Left lung (tissue), 10 donors: ENCODE measurements around the gene ARHGAP15. TPM values are rescaled to one million over a fixed set of nuclear protein-coding genes. Genes with fewer than 3 reads are reported as not detected.

ENCODE experiments used
- ATAC-seq: fragments of 200-7000 bp; cut with Tn5 transposase; one replicate; pipeline ENCODE4 v1.9.1; 2020; ENCODE audit warnings: moderate library complexity
- DNase-seq, 4 donors: peaks; one replicate each; pipeline ENCODE4 v3.0.0-alpha.2; 2013 to 2020
- H3K27ac ChIP-seq, 2 donors: fragments of 200-600 bp; sonication (generic) in 1 of 2; one replicate each; pipeline versions ENCODE4 v1.5.0 to v1.8.0; 2020 to 2021
- H3K27me3 ChIP-seq, 2 donors: fragments of 200-600 bp; sonication (generic) in 1 of 2; one replicate each; pipeline versions ENCODE4 v1.5.0 to v1.8.0; 2020 to 2021
- H3K36me3 ChIP-seq, 2 donors: fragments of 200-600 bp; sonication (generic) in 1 of 2; one replicate each; pipeline versions ENCODE4 v1.5.0 to v1.8.0; 2020 to 2021
- H3K4me1 ChIP-seq, 2 donors: fragments of 200-600 bp; one replicate each; pipeline ENCODE4 v1.8.0; 2021
- H3K4me3 ChIP-seq, 2 donors: fragments of 200-600 bp; sonication (generic) in 1 of 2; one replicate each; pipeline versions ENCODE4 v1.5.0 to v1.8.0; 2020 to 2021; ENCODE audit warnings: mild to moderate bottlenecking in 1 of 2
- H3K9me3 ChIP-seq, 2 donors: fragments of 200-600 bp; sonication (generic) in 1 of 2; one replicate each; pipeline versions ENCODE4 v1.5.0 to v1.8.0; 2020 to 2021
- intact Hi-C, 2 donors: fragments of 100-400 bp; cut with DNase I; formaldehyde crosslinking; loops; one replicate each; pipeline versions ENCODE4 v1.11.2 to v1.14.2; 2022
- polyA plus RNA-seq, 6 donors: library from polyadenylated mRNA; unstranded; fragments of 120-200 nt; gene quantifications; one replicate each; pipeline ENCODE4 v1.2.1, GENCODE V29; 2013; ENCODE audit not compliant: insufficient read length in 6 of 6
- total RNA-seq, 2 donors: library from RNA; stranded (reverse); fragmentation: NEBNext Ultra II Directional; extraction: Animal tissue kit (Norgen Biotek cat#: 25700); gene quantifications; one replicate each; pipeline ENCODE4 v1.2.1, GENCODE V29; 2021
- TF ChIP-seq, protein P1 (sequence below), 2 donors: fragments of 200-600 bp; sonication (generic) in 1 of 2; IDR thresholded peaks; one replicate each; pipeline versions ENCODE4 v1.5.0 to v1.8.0; 2021; ENCODE audit warnings: antibody characterized with exemption in 2 of 2
- donor health status: DM: no; HTN: yes; CAD: no.
- donor health status: DM: no; HTN: no; CAD: no.

ARHGAP15 gene
- total and polyA plus RNA-seq, 8 donors, result 16.8 to 48.3 (median 30.2) TPM

GRCh38 chr2:143175438-143175837, 46.2 kb downstream of the ARHGAP15 start:
- DNase-seq (no peak), ATAC-seq (no peak)
- no peak overlapping the region for H3K27ac ChIP-seq
- peaks cover 3 to 5% of the 10 kb centered on the region in 2 donors for H3K4me1 ChIP-seq
- intact Hi-C loops, result no loop called here
- no peak overlapping the region for H3K4me3 ChIP-seq
- TF ChIP-seq, protein P1, sequence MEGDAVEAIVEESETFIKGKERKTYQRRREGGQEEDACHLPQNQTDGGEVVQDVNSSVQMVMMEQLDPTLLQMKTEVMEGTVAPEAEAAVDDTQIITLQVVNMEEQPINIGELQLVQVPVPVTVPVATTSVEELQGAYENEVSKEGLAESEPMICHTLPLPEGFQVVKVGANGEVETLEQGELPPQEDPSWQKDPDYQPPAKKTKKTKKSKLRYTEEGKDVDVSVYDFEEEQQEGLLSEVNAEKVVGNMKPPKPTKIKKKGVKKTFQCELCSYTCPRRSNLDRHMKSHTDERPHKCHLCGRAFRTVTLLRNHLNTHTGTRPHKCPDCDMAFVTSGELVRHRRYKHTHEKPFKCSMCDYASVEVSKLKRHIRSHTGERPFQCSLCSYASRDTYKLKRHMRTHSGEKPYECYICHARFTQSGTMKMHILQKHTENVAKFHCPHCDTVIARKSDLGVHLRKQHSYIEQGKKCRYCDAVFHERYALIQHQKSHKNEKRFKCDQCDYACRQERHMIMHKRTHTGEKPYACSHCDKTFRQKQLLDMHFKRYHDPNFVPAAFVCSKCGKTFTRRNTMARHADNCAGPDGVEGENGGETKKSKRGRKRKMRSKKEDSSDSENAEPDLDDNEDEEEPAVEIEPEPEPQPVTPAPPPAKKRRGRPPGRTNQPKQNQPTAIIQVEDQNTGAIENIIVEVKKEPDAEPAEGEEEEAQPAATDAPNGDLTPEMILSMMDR (IDR thresholded peaks at IDR 0.05), result no peak
- H3K9me3 ChIP-seq, result peaks cover 0 to 5% of the 10 kb centered on the region in 2 donors
- no peaks in the 10 kb centered on the region for H3K27me3 ChIP-seq
- no peaks in the 10 kb centered on the region for H3K36me3 ChIP-seq

DNA sequence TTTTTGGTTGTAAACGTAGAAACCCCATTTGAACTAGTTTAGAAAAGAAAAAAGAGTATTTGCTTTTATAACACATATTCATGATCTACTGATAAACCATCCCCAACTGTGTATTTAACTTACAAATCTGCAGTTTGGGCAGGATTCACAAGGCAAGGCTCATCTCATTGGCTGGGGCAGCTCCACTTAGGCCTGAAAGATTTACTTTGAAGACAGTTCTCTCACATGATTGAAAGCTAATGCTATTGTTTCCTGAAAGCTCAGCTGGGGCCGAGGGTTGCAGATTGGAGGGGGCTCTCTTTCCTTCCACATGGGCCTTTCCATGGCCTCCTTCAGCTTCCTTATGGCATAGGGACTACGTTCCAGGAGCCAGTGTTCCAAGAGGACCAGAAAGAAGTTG, 47.4 kb downstream of the ARHGAP15 start:
- intact Hi-C loops, result no loop called here
- TF ChIP-seq, protein P1 (IDR thresholded peaks at IDR 0.05), result no peak
- Histone ChIP-seq H3K9me3 (peaks cover 0 to 5% of the 10 kb centered on the region in 2 donors), H3K27me3 (no peaks in the 10 kb centered on the region), H3K36me3 (no peaks in the 10 kb centered on the region), H3K27ac (peak overlapping the region in 1 of 2 donors; percentile 40), H3K4me3 (no peak overlapping the region), H3K4me1 (peaks cover 3 to 5% of the 10 kb centered on the region in 2 donors)
- ATAC-seq (no peak), DNase-seq (no peak)

DNA sequence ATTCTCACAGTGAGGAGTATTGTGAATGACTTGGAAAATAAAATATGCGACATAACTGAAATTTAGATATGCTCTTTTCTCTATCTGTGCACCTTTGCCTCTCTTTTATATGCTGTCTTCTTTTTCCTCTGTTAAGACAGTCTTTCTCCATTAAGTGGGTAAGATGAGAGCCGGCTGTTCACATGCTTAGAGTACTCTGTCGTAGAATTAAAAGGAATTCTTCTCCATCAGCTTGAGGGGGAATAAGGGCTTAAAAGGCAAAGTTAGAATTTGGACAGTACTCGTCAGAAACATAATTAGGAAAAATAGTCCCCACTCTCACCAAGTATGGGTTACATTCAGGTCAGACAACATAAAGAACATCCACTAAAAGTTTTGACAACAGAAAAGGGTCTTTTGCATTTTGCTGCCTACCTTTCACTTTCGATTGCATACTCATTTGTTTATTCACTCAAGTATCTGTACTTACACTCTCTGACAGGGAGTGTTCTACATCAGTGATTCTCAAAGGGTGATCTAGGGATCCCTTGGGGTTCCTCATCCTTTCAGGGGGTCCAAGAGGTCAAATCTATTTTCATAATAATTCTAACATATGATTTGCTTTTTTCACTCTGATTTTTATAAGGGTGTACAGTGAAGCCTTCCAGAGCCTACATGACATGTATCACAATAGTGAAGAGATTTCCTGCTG, 48.0 kb downstream of the ARHGAP15 start:
- Histone ChIP-seq H3K27me3 (no peaks in the 10 kb centered on the region), H3K4me3 (no peak overlapping the region), H3K27ac (peak overlapping the region; percentile 2 to 40), H3K4me1 (peaks cover 3 to 5% of the 10 kb centered on the region in 2 donors), H3K9me3 (peaks cover 0 to 5% of the 10 kb centered on the region in 2 donors), H3K36me3 (no peaks in the 10 kb centered on the region)
- intact Hi-C loops, result no loop called here
- peak; percentile 70 for ATAC-seq
- peak in 2 of 4 donors; percentile 49 to 56 for DNase-seq
- TF ChIP-seq, protein P1 (IDR thresholded peaks at IDR 0.05), result no peak

GRCh38 chr2:143181494-143181893, 52.3 kb downstream of the ARHGAP15 start:
- ATAC-seq, result peak; percentile 26
- H3K27me3 ChIP-seq, result no peaks in the 10 kb centered on the region
- intact Hi-C loops, result no loop called here

DNA sequence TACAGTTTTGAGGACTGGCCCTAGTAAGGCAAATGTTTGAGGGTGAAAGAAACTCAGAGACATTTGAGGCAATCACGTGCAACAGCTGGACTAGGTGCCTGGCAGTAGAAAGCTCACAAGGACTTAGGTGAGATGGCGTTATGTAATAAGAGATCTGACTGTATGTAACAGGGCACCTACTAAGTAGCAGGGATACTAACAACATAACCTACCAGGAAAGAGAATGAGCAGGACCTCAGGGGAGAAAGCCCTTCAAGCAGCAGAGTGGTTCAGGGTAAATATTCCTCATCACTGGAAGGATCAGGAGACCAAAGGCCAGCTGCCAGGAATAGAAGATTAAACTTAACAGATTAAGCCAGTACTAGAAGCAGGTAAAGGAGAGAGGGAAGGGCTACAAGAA, 53.4 kb downstream of the ARHGAP15 start:
- Histone ChIP-seq H3K27ac (peak overlapping the region in 1 of 2 donors; percentile 19), H3K4me1 (peaks cover 0 to 4% of the 10 kb centered on the region in 2 donors), H3K9me3 (peaks cover 0 to 5% of the 10 kb centered on the region in 2 donors), H3K4me3 (no peak overlapping the region), H3K27me3 (no peaks in the 10 kb centered on the region), H3K36me3 (no peaks in the 10 kb centered on the region)
- intact Hi-C loops, result no loop called here
- DNase-seq, result peak in 1 of 4 donors; percentile 32
- ATAC-seq, result peak; percentile 91
- TF ChIP-seq, protein P1 (IDR thresholded peaks at IDR 0.05), result no peak

More at GRCh38 chr2:143181494-143181893, 52.3 kb downstream of the ARHGAP15 start:
- H3K36me3 ChIP-seq, result no peaks in the 10 kb centered on the region
- H3K4me1 ChIP-seq, result peaks cover 3 to 5% of the 10 kb centered on the region in 2 donors
- DNase-seq, result no peak
- no peak overlapping the region for H3K4me3 ChIP-seq
- no peak overlapping the region for H3K27ac ChIP-seq
- TF ChIP-seq, protein P1 (IDR thresholded peaks at IDR 0.05), result no peak
- peaks cover 0 to 5% of the 10 kb centered on the region in 2 donors for H3K9me3 ChIP-seq
